Transverse colon (tissue), 4 donors: ENCODE measurements around the gene CAAP1.

ENCODE experiments used
- CTCF ChIP-seq, 5 experiments: fragments of 200-600 bp in 3 of 5; fragments of 450-650 bp in 2 of 5; sonication (generic) in 3 of 5; IDR thresholded peaks; 1 replicate in 2 of 5; 2 replicates in 3 of 5; pipeline ENCODE4 v1.5.1; 2016 to 2017; ENCODE audit warnings: antibody characterized with exemption in 5 of 5, inconsistent platforms in 3 of 5, mild to moderate bottlenecking in 2 of 5, moderate library complexity in 1 of 5
- EP300 ChIP-seq: sonication (generic); formaldehyde crosslinking; IDR thresholded peaks from one replicate; pipeline ENCODE4 v1.6.1; 2017; ENCODE audit warnings: antibody characterized with exemption, low read depth
- POLR2A ChIP-seq: fragments of 450-650 bp; IDR thresholded peaks from one replicate; pipeline ENCODE4 v1.6.1; 2016; ENCODE audit warnings: antibody characterized with exemption, mild to moderate bottlenecking, moderate library complexity
- POLR2AphosphoS5 ChIP-seq, 3 donors: sonication (generic); formaldehyde crosslinking; IDR thresholded peaks; one replicate each; pipeline ENCODE4 v1.6.1; 2016; ENCODE audit warnings: antibody characterized with exemption in 3 of 3

DNA sequence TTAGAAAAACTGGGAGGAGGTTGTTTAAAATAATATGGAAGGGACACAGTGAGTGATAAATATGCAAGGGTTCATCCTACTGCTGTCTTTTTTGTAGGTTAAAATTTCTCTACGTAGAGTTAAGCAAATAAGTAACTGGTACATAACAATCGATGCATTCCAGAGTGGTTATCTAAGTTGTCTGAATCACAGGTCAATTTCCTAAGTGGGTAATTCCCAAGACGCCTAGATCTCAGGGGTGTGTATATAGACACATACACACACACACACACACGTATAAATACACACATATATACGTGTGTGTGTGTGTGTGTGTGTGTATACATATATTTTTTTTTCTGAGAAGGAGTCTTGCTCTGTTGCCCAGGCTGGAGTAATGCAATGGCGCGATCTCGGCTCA lies 22.3 kb downstream of the CAAP1 start:
- TF ChIP-seq CTCF (IDR thresholded peaks at IDR 0.05) (no peak), POLR2A (no peak), EP300 (no peak), POLR2AphosphoS5 (IDR thresholded peaks at IDR 0.05) (no peak)
